NCI-H1436 treated with DMSO at 0.1 percent for 48 hours (cell line): ENCODE results near the gene VMP1.
"Not testable (repeated sequence)": the region's sequence is repeated elsewhere in the genome, so short reads cannot be mapped to it uniquely, and the experiment has no call there.

Experiments used
- DNase-seq: peaks from one replicate; lab custom pipeline; 2025; lab: John Stamatoyannopoulos, UW

Gene VMP1

GRCh38 chr17:59863616-59864015 is 156.2 kb downstream of the VMP1 start:
- no peak for DNase-seq

DNA sequence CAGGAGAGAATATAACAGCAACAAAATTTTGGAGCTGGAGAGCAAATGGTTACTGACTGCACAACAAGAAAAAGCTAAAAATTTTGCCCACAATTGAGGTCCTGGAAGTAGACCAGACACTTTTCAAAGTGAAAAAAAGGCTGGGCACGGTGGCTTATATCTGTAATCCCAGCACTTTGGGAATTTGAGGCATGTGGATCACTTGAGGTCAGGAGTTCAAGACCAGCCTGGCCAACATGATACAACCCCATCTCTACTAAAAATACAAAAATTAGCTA is 162.4 kb downstream of the VMP1 start:
- DNase-seq: no peak

DNA sequence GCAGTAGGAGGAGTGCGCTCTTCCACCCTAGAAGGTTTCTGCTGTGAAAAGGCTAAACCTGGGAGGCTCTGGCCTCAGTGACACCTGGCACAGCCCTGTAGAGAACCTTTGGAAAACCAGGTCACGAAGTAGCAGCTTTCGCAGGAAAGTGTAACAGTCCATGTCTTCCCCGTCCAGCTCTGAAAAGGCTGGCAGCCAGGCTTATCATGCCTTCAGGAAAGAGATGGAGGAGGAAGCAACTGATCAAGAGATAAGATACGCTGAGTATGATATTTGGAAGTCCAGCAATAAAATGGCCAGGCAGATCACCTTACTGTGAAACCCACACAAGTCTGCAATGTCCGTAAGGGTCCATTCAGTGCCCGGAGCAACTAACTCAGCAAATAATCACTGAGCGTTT is 163.0 kb downstream of the VMP1 start:
- DNase-seq: no peak

GRCh38 chr17:59872351-59872750 is 164.9 kb downstream of the VMP1 start:
- DNase-seq: no peak

DNA sequence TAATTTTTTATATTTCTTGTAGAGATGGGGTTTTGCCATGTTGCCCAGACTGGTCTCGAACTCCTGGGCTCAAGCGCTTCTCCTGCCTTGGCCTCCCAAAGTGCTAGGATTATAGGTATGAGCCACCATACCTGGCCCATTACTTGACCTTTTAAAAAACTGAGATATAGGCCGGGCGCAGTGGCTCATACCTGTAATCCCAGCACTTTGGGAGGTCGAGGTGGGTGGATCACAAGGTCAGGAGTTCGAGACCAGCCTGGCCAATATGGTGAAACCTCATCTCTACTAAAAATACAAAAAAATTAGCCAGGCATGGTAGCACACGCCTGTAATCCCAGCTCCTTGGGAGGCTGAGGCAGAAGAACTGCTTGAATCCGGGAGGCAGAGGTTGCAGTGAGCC is 166.0 kb downstream of the VMP1 start:
- DNase-seq: not testable (repeated sequence)

DNA sequence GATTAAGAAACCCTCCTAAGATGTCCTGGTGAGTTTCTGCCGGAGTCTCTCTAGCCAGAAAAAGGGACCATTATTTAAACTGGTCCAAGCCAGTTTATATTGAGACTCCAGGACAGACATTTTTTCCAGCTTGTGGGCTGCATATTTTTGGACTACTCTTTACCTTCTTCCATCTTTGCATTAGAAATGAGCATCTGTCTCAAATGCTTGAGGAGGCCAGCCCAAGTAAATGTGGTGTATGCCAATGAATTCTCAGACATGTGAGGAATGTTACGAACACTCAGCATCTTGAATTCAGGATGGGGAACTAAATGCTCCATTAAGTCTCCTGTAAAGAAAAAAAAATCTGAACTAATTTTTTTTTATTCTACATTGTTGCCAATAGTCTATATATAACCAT is 166.9 kb downstream of the VMP1 start:
- no peak for DNase-seq

DNA sequence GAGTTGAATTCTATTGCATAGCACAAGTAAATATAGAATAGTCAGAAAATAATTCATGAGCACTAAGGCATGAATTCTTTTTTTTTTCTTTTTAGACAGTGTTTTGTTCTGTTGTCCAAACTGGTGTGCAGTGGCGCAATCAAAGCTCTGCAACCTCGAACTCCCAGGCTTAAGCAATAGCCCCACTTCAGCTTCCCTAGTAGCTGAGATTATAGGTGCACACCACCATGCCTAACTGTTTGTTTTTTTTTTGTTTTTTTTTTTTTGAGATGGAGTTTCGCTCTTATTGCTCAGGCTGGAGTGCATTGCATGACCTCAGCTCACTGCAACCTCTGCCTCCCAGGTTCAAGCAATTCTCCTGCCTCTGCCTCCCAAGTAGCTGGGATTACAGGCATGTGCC is 168.7 kb downstream of the VMP1 start:
- DNase-seq: no peak

- DNase-seq: no peak
Measured at GRCh38 chr17:59877965-59878364, 170.5 kb downstream of the VMP1 start.

- no peak for DNase-seq
Measured at GRCh38 chr17:59878624-59879023, 171.2 kb downstream of the VMP1 start.

DNA sequence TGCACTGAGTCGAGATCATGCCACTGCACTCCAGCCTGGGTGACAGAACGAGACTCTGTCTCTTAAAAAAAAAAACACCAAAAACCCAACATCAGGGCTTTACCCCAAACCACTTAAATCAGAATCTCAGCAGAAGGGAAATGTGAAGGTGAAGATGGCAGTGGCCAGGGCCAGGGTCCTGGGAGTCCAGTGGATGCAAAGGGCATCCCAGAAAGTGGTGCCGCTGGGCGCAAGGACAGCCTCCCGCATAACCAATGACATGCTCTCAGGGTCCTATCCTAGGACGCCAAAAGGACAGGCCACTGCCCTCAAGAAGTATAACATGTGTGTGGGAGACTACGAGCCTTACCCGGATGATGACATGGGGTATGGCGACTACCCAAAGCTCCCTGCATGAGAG is 177.4 kb downstream of the VMP1 start:
- DNase-seq: no peak

- DNase-seq: no peak
Measured at GRCh38 chr17:59888145-59888750, 180.8 kb downstream of the VMP1 start.

DNA sequence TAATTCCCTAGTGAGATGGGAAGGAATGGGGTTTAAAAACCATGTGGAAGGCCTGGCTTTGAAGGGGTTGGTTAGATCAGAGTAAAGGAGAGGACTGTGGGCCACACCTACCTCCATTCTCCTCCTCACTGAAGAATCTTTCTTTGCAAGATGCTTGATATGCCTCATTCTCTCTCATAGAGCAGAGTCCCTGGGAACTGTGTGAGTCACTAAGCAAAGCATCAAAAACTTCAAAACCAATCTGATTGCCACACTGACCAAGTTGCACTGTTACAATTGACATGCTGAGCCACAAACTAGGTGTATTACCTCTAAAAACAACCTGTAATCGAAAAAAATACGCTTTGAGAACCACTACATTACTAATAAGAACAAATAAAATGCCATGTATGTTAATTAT is 183.3 kb downstream of the VMP1 start:
- no peak for DNase-seq
